Ishikawa (cell line): ENCODE results near the gene ATP1A3.

ENCODE experiments used
- CEBPB ChIP-seq: IDR thresholded peaks from 2 replicates; pipeline ENCODE4 v1.6.1; 2012
- CREB1 ChIP-seq: IDR thresholded peaks from 2 replicates; pipeline ENCODE4 v1.6.1; 2012; ENCODE audit warnings: low read depth
- EGR1 ChIP-seq: IDR thresholded peaks from 2 replicates; pipeline ENCODE4 v1.6.1; 2012
- EP300 ChIP-seq: IDR thresholded peaks from 2 replicates; pipeline ENCODE4 v1.6.1; 2012; ENCODE audit warnings: borderline replicate concordance
- FOXM1 ChIP-seq: IDR thresholded peaks from 2 replicates; pipeline ENCODE4 v1.6.1; 2012; ENCODE audit warnings: low read depth, borderline replicate concordance
- MAX ChIP-seq: IDR thresholded peaks from 2 replicates; pipeline ENCODE4 v1.6.1; 2012
- NFIC ChIP-seq: IDR thresholded peaks from 2 replicates; pipeline ENCODE4 v1.6.1; 2012
- RAD21 ChIP-seq: IDR thresholded peaks from 2 replicates; pipeline ENCODE4 v1.6.1; 2012; ENCODE audit warnings: low read depth
- REST ChIP-seq: IDR thresholded peaks from 2 replicates; pipeline ENCODE4 v1.6.1; 2012; ENCODE audit warnings: low read depth, mild to moderate bottlenecking
- TAF1 ChIP-seq: IDR thresholded peaks from 2 replicates; pipeline ENCODE4 v1.6.1; 2012; ENCODE audit warnings: low read depth, mild to moderate bottlenecking
- TCF12 ChIP-seq: IDR thresholded peaks from 2 replicates; pipeline ENCODE4 v1.6.1; 2012; ENCODE audit warnings: low read depth
- TEAD4 ChIP-seq: IDR thresholded peaks from 2 replicates; pipeline ENCODE4 v1.6.1; 2012
- USF1 ChIP-seq: IDR thresholded peaks from 2 replicates; pipeline ENCODE4 v1.6.1; 2012
- YY1 ChIP-seq: IDR thresholded peaks from 2 replicates; pipeline ENCODE4 v1.6.1; 2012; ENCODE audit warnings: low read depth
- ZBTB7A ChIP-seq: IDR thresholded peaks from 2 replicates; pipeline ENCODE4 v1.6.1; 2012; ENCODE audit warnings: low read depth

The ATP1A3 gene

GRCh38 chr19:41920882-41921576, 73.0 kb downstream of the ATP1A3 start:
- no peak for TF ChIP-seq EP300
- TF ChIP-seq TEAD4 = no peak
- no peak for TF ChIP-seq NFIC
- TF ChIP-seq CEBPB = no peak
- TF ChIP-seq ZBTB7A = no peak
- TF ChIP-seq EGR1 = no peak
- no peak for TF ChIP-seq RAD21
- no peak for TF ChIP-seq YY1

- no peak for TF ChIP-seq MAX
- TF ChIP-seq ZBTB7A = no peak
- no peak for TF ChIP-seq NFIC
- TF ChIP-seq EGR1 = no peak
- TF ChIP-seq CEBPB = no peak
- TF ChIP-seq USF1 = no peak
- no peak for TF ChIP-seq TAF1
Observed at GRCh38 chr19:41919948-41920712, 73.9 kb downstream of the ATP1A3 start.

GRCh38 chr19:41918653-41919244, 75.3 kb downstream of the ATP1A3 start:
- TF ChIP-seq YY1 (no peak), TCF12 (no peak), MAX (no peak), REST (no peak), CEBPB (no peak), FOXM1 (no peak), ZBTB7A (no peak), RAD21 (no peak)

- no peak for TF ChIP-seq NFIC
- no peak for TF ChIP-seq CREB1
- no peak for TF ChIP-seq ZBTB7A
- TF ChIP-seq USF1 = no peak
- no peak for TF ChIP-seq EP300
Observed at GRCh38 chr19:41918095-41918494, 75.9 kb downstream of the ATP1A3 start.

- TF ChIP-seq NFIC (no peak), EP300 (no peak), ZBTB7A (no peak), MAX (no peak), CREB1 (no peak), TAF1 (no peak), FOXM1 (no peak), REST (no peak), CEBPB (no peak), TCF12 (no peak), RAD21 (no peak)
Observed at GRCh38 chr19:41917676-41918075, 76.4 kb downstream of the ATP1A3 start.
